ENCODE data around the gene TMEM184B. TPM values are rescaled to one million over a fixed set of nuclear protein-coding genes. Genes with fewer than 3 reads are reported as not detected.

The TMEM184B gene
- total RNA-seq, 4 donors from 2014 or later: 41.2 to 86.4 (median 48.6) TPM

DNA sequence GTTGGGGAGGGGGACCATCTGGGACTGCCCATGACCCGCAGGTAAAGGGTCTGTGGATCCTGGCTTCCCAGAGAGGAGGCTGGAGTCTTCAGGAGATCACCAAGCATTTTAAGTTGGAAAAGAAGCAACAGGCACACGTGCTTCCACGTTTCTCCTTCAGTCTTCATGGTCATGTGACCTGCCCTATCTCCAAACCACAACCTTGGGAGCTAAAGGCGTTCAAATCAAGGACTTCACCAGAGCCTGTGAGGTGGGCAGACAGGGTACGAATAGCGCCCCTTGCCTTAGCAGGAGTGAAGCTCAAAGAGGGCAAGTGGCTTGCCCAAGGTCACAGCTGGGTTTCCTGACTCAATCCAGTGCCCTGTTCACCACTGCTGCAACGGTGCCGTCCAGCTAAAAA lies 6.7 kb downstream of the TMEM184B start:
- ATAC-seq (ENCODE audit: low FRiP score) (no peak), DNase-seq (ENCODE audit: low spot score) (no peak)
- TF ChIP-seq, protein P1, sequence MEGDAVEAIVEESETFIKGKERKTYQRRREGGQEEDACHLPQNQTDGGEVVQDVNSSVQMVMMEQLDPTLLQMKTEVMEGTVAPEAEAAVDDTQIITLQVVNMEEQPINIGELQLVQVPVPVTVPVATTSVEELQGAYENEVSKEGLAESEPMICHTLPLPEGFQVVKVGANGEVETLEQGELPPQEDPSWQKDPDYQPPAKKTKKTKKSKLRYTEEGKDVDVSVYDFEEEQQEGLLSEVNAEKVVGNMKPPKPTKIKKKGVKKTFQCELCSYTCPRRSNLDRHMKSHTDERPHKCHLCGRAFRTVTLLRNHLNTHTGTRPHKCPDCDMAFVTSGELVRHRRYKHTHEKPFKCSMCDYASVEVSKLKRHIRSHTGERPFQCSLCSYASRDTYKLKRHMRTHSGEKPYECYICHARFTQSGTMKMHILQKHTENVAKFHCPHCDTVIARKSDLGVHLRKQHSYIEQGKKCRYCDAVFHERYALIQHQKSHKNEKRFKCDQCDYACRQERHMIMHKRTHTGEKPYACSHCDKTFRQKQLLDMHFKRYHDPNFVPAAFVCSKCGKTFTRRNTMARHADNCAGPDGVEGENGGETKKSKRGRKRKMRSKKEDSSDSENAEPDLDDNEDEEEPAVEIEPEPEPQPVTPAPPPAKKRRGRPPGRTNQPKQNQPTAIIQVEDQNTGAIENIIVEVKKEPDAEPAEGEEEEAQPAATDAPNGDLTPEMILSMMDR (IDR thresholded peaks at IDR 0.05): no peak

DNA sequence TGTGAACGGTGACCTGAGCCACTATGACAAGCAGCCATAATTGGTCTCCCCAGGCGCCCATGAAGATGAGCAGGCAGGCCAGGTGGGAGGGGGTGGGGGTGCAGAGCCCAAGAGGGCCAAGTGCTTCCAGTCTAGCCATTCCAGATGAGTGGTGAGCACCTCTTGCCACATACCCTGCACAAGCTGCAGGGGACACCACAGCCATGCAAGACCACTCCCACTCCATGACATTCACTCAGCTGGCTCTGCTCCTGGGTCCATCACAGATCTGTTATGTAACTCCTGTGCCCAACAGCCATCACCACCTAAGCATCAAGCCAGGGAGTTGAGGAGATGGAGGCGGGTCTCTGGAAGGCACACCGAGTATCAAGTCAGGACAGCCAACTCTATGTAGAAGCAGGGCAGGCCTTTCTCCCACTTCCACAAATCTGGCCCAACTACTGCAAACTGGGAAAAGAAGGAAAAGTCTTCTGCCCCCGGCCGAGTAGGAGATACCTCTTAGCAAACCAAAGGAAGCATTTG lies 8.4 kb downstream of the TMEM184B start:
- ATAC-seq (ENCODE audit: low FRiP score) (no peak), DNase-seq (ENCODE audit: low spot score) (no peak)
- TF ChIP-seq, protein P1 (IDR thresholded peaks at IDR 0.05): no peak

DNA sequence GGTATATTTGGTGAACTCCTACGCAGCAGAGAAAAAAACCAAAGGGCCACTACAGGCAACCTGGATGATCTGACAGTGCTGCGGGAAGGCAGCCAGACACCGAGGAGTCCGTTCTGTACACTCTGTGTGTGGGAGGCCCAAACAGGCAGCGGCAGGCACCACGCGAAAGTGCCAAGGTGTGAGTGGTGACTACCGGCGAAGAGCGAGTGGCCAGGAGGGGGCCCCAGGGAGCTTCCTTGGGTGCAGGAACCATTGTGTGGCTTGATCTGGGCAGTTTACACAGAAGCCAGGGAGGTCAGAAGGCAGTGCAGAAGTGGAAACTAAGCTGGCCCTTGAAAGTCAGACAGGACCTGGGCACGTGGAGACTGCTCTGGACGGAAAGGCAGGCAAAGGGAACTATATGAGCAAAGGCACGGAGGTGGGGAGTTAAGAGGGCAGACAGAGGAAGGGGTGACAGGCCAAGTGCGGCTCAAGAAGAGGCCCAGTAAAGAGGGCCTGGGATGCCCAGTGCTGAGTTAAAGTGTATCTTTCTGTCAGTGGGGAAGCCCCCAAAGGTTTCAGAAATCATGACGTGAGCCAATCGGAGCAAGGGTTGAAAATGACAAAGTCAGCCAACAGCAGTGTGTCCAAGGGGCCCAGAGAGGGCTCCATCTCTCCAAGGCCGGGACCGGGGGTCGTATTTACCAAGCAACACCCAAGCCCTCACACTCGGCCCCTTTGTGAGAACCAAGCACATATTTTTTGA lies 10.6 kb downstream of the TMEM184B start:
- TF ChIP-seq, protein P1 (IDR thresholded peaks at IDR 0.05): no peak
- ATAC-seq (ENCODE audit: low FRiP score) (no peak), DNase-seq (ENCODE audit: low spot score) (no peak)

DNA sequence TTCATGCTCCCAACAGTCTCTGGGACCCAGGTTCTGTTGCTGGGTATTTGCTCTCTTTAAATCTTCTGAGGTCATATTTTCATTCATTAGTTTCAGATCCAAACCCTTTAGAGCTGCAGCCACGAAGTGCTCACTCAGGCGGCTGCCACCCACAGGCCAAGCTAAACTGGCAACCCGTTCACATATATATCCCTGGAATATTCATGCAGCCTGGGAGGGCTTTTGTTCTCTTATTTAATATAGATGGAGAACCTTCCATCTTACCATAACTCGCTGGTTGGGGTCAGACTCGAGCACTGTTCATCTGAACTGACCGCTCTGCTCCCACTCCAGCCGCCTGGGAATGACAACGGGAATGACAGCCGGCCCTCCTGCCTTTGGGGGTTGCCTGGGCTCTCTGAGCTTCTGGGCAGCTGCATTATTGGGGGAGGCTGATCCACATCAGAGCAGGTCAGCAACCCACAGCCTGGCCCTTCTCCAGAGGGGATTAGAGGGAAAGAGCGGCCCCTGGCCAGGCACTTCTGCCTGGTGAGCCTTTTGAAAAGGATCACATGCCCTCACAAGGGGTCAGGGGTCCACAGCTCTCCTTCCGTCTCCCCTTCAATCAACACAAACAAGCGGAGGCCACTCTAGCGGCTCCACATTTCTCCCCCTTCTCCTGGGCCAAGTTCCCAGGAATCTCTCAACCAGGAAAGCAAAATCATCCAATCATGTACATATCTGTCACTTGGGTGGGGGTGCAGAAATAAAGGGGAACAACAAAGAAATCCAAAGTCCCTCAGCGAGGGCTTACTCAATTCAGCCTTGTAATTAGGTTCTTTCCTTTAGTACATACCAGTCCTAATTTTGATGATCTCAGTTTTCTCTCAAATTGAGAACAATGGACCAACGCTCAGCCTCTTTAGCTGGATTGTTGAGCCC lies 11.8 kb downstream of the TMEM184B start:
- no peak for ATAC-seq (ENCODE audit: low FRiP score)

DNA sequence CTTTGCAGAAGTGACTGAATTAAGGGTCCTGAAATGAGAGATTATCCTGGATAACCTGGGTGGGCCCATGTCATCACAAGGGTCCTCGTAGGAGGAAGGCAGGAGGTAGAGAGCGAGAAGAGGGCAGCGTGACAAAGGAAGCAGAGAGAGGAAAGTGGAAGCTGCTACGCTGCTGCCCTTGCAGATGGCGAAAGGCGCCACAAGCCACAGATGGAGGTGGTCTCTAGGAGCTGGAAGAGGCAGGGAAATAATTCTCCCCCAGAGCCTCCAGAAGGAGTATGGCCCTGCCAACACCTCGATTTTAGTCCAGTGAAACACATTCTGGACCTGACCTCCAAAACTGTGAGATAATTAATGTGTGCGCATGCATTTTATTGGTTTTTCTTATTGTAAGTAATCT lies 13.4 kb downstream of the TMEM184B start:
- no peak for DNase-seq (ENCODE audit: low spot score)
- TF ChIP-seq, protein P1 (IDR thresholded peaks at IDR 0.05): no peak
- ATAC-seq (ENCODE audit: low FRiP score): no peak

More for the DNA sequence above, 11.8 kb downstream of the TMEM184B start:
- no peak for DNase-seq (ENCODE audit: low spot score)
- TF ChIP-seq, protein P1 (IDR thresholded peaks at IDR 0.05): no peak

DNA sequence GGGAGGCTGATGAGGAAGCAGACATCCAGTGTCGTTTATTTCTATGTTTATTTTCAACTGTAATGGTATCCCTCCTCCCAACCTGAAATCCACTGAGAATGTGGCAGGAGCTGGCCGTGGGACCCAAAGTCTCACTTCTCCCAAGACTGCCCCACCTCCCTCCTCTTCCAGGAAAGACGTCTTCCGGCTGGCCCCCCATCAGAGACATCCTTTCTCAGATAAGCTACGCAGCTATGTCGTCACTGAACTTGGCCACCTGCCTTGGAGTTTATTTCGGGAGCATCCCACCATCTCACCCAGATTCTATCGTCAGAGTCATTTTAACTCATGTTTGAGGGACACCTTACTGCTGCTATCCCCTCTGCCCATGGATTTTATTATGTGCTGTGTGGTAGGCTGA lies 13.9 kb downstream of the TMEM184B start:
- TF ChIP-seq, protein P1 (IDR thresholded peaks at IDR 0.05): no peak
- no peak for ATAC-seq (ENCODE audit: low FRiP score)
- no peak for DNase-seq (ENCODE audit: low spot score)

Data from omental fat pad (tissue), 4 donors.